Tibial nerve (tissue), 4 donors: ENCODE results near the gene RAET1E. TPM values are rescaled to one million over a fixed set of nuclear protein-coding genes. Genes with fewer than 3 reads are reported as not detected.

ENCODE experiments used
- DNase-seq, 2 donors: peaks; one replicate each; pipeline ENCODE4 v3.0.0-alpha.2; 2019; ENCODE audit warnings: low spot score in 2 of 2
- H3K27ac ChIP-seq, 4 donors: fragments of 200-600 bp; sonication (generic) in 3 of 4; one replicate each; pipeline ENCODE4 v1.5.1; 2017 to 2019; ENCODE audit warnings: mild to moderate bottlenecking in 1 of 4
- H3K27me3 ChIP-seq, 2 donors: fragments of 200-600 bp; sonication (generic) in 1 of 2; one replicate each; pipeline versions ENCODE4 v1.5.1 to v1.6.0; 2017 to 2019
- H3K36me3 ChIP-seq, 3 donors: fragments of 200-600 bp; sonication (generic); one replicate each; pipeline ENCODE4 v1.5.1; 2018 to 2019
- H3K4me1 ChIP-seq, 4 donors: fragments of 200-600 bp; sonication (generic) in 3 of 4; one replicate each; pipeline ENCODE4 v1.5.1; 2017 to 2019
- H3K4me3 ChIP-seq, 4 donors: fragments of 200-600 bp; sonication (generic) in 3 of 4; one replicate each; pipeline ENCODE4 v1.5.1; 2017 to 2019; ENCODE audit warnings: mild to moderate bottlenecking in 1 of 4, moderate library complexity in 1 of 4
- H3K9me3 ChIP-seq, 4 donors: fragments of 200-600 bp; sonication (generic) in 3 of 4; one replicate each; pipeline ENCODE4 v1.5.1; 2017 to 2019
- CTCF ChIP-seq, 5 experiments: fragments of 200-600 bp in 3 of 5; fragments of 450-650 bp in 2 of 5; sonication (generic) in 3 of 5; IDR thresholded peaks; one replicate each; pipeline ENCODE4 v1.5.1; 2016 to 2019; ENCODE audit warnings: antibody characterized with exemption in 5 of 5, mild to moderate bottlenecking in 3 of 5, moderate library complexity in 2 of 5
- EP300 ChIP-seq, 2 donors: sonication (generic); formaldehyde crosslinking; IDR thresholded peaks; one replicate each; pipeline ENCODE4 v1.6.1; 2017; ENCODE audit warnings: antibody characterized with exemption in 2 of 2, mild to moderate bottlenecking in 1 of 2
- POLR2A ChIP-seq, 2 donors: fragments of 450-650 bp; IDR thresholded peaks; one replicate each; pipeline ENCODE4 v1.6.1; 2017; ENCODE audit warnings: antibody characterized with exemption in 2 of 2, mild to moderate bottlenecking in 2 of 2, moderate library complexity in 2 of 2
- WGBS, 2 donors: methylation state at CpG; one replicate each; pipeline ENCODE4 v1.1.5; 2018; 5-methylcytosine and 5-hydroxymethylcytosine counted together
- total RNA-seq, 4 donors: library from RNA; depleted of rRNA; stranded (reverse); fragments of >200 nt; gene quantifications; one replicate each; pipeline ENCODE4 v1.1.0, GENCODE V29; 2016

The RAET1E gene
- total RNA-seq, 4 donors from 2014 or later: 0.30 to 1.6 (median 0.44) TPM; not detected in 1

- no peaks in the 10 kb centered on the region for H3K4me1 ChIP-seq
- no peak overlapping the region for H3K4me3 ChIP-seq
- peaks cover 0 to 14% (median 2%) of the 10 kb centered on the region in 4 donors for H3K9me3 ChIP-seq
- TF ChIP-seq CTCF (IDR thresholded peaks at IDR 0.05) (no peak), POLR2A (IDR thresholded peaks at IDR 0.05) (no peak), EP300 (IDR thresholded peaks at IDR 0.05) (no peak)
- H3K27me3 ChIP-seq: no peaks in the 10 kb centered on the region
- DNase-seq: no peak
- H3K36me3 ChIP-seq: no peaks in the 10 kb centered on the region
- H3K27ac ChIP-seq: no peak overlapping the region
- WGBS, 2 donors: 80 to 87% methylated on average over 6 of the region's 6 CpGs
Measured at GRCh38 chr6:149905911-149906371, 8.0 kb upstream of the RAET1E start.

DNA sequence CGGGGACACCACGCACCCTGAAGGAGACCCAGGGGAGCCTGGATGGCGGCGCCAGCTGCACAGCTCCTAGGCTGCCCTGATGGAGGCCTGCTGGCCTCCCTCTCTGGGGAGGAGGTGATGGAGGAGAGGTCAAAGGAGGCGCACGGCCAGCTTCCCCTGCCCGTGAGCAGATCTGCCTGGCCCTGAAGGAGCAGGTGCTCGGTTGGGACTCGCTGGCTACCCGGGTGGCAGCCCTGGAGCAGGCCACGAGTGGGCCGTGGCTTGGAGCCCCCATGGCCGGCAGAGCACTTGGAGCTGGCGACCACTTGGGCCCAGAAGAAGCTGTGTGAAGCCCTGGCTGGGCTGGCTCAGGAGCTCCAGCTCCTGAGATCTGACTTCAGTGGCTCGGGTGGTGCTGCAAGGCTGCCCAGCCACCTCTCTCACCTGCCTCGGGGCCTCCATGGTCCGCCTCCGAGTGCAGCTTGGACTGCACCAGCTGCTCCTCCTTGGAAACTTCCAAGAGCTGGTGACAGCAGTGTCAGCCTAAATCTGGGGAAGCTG is 7.5 kb upstream of the RAET1E start:
- H3K9me3 ChIP-seq: peaks cover 0 to 14% (median 2%) of the 10 kb centered on the region in 4 donors
- H3K4me1 ChIP-seq: no peaks in the 10 kb centered on the region
- no peak overlapping the region for H3K27ac ChIP-seq
- 87 to 91% methylated on average over 8 to 18 of the region's 18 CpGs for WGBS, 2 donors
- no peak overlapping the region for H3K4me3 ChIP-seq
- TF ChIP-seq EP300 (IDR thresholded peaks at IDR 0.05): no peak
- H3K36me3 ChIP-seq: no peaks in the 10 kb centered on the region
- H3K27me3 ChIP-seq: no peaks in the 10 kb centered on the region
- DNase-seq: no peak

- Histone ChIP-seq H3K27me3 (no peaks in the 10 kb centered on the region), H3K4me1 (no peaks in the 10 kb centered on the region), H3K27ac (no peak overlapping the region), H3K4me3 (no peak overlapping the region), H3K36me3 (no peaks in the 10 kb centered on the region), H3K9me3 (peaks cover 0 to 14% (median 2%) of the 10 kb centered on the region in 4 donors)
- no peak for DNase-seq
- 94% methylated on average over 11 to 13 of the region's 13 CpGs for WGBS, 2 donors
- TF ChIP-seq CTCF (IDR thresholded peaks at IDR 0.05) (no peak), EP300 (IDR thresholded peaks at IDR 0.05) (no peak), POLR2A (IDR thresholded peaks at IDR 0.05) (no peak)
Measured at GRCh38 chr6:149904661-149905370, 6.9 kb upstream of the RAET1E start.

DNA sequence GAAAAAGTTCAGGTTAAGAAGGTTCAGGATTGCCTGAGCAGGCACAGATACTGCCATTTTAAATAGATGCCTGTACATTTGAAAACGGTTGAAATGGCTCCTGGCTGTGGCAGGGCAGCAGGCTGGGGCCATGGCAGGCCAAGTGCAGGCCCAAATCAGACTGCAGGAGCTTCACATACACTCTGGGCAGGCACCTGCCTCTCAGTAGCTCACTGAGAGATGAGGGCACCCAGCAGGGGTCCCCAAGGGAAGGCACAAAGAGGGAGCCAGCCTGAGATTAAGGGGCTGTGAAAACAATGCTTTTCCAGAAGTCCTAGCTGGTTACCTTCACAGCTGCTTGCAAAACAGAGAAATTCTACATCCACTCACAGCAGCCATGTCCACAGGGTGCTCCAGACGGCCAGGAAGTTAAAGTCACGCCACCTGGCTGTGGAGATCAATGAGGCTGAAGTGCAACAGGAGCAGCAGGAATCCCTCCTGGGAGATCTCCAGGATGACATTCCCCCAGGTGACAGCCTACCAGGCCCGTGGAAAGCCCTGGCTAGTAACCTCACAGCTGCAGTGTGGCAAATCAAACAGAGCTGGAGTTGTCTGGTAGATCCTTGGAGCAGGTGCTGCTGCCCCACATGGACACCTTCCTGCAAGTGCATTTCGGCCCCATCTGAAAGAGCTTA is 6.2 kb upstream of the RAET1E start:
- Histone ChIP-seq H3K36me3 (no peaks in the 10 kb centered on the region), H3K27me3 (no peaks in the 10 kb centered on the region), H3K4me1 (no peaks in the 10 kb centered on the region), H3K4me3 (no peak overlapping the region), H3K9me3 (peaks cover 0 to 13% (median 2%) of the 10 kb centered on the region in 4 donors), H3K27ac (no peak overlapping the region)
- TF ChIP-seq EP300 (IDR thresholded peaks at IDR 0.05): no peak
- no peak for TF ChIP-seq CTCF (IDR thresholded peaks at IDR 0.05)
- TF ChIP-seq POLR2A (IDR thresholded peaks at IDR 0.05): no peak
- DNase-seq: no peak
- 71 to 77% methylated on average over 5 of the region's 5 CpGs for WGBS, 2 donors

DNA sequence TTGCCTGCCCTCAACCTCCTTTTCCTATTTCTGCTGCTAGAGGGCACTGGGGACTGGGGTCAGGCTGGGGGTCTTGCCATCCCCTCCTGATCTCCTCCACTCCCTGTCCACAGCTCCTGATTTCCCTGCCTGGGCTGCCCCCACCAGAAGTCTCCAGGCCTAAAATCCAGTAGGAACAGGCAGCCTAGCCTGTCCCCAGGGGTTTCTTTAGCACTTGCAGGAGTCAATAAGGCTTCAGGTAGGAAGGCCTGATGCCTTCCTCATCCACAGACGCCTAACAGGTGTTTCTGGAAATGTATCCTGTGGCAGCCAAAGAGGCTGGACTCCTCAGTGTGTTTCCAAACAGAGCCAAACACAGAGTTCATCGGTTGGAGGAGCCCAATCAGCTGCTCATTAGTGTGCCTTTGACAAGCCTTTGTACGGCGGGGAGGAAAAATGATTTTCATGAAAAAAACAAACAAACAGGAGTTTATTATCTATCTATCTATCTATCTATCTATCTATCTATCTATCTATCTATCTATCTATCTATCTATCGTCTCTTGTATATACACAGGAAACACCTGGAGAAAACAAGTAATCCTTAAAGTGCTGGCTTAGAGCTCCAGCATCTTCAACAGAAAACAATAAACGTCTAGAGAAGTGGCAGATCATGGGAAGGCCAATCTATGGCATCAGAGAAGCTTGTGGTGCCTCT is 3.7 kb upstream of the RAET1E start:
- no peaks in the 10 kb centered on the region for H3K36me3 ChIP-seq
- no peak for DNase-seq
- TF ChIP-seq POLR2A (IDR thresholded peaks at IDR 0.05) (no peak), EP300 (IDR thresholded peaks at IDR 0.05) (no peak), CTCF (IDR thresholded peaks at IDR 0.05) (no peak)
- H3K4me3 ChIP-seq: no peak overlapping the region
- peaks cover 0 to 16% (median 5%) of the 10 kb centered on the region in 4 donors for H3K4me1 ChIP-seq
- H3K27ac ChIP-seq: no peak overlapping the region
- no peaks in the 10 kb centered on the region for H3K27me3 ChIP-seq
- H3K9me3 ChIP-seq: no peaks in the 10 kb centered on the region
- 87 to 91% methylated on average over 6 of the region's 6 CpGs for WGBS, 2 donors
